ENCODE results near the gene TBC1D3E. TPM values are rescaled to one million over a fixed set of nuclear protein-coding genes. Genes with fewer than 3 reads are reported as not detected.
"Not testable (repeated sequence)": the region's sequence is repeated elsewhere in the genome, so short reads cannot be mapped to it uniquely, and the experiment has no call there.

The TBC1D3E gene
- not detected for total RNA-seq

DNA sequence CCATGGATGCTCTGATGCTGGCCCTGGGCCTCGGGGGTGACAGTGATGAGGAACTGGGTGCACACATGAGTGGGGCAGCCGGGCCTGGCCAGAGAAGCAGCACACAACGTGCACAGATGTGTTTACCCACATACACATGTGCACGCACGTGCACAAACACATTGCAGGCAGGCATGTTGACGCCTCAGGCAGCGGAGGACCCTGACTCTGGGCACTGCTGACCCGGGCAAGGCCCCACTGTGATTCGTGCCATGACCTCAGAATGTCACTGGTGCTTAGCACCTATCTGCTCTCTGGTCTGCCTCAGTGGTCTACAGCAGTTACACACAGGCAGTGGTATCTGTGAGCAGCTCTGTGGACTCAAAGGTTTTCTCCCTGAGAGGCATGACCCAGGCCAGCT is at the start of gene TBC1D3E:
TBC1D3E (plus strand) TSS at position 301 of the 400 bp plus-strand sequence. CDS start 1,545 bp downstream, outside the sequence.
- DNase-seq; H3K4me3 ChIP-seq; H3K27ac ChIP-seq; H3K36me3 ChIP-seq; H3K4me1 ChIP-seq; H3K27me3 ChIP-seq; intact Hi-C loops (cut with DNase I); H3K9me3 ChIP-seq: not testable (repeated sequence)
- WGBS, 2 donors = no CpG with 5 or more reads among the region's 9 CpGs

DNA sequence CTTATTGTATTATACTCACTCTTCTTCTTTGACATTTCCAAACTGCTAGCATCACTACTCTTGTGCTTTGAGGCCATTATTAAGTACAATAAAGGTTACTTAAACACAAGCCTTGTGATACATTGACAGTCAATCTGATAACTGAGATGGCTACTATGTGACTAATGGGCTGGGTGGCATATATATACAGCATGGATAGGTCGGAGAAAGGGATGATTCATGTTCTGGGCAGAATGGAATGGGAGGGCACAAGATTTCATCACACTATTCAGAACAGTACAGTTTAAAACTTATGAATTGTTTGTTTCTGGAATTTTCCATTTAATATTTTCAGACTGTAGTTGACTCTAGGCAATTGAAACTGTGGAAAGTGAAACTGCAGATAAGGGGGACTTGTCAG is 40.4 kb upstream of the TBC1D3E start:
- H3K4me1 ChIP-seq; H3K9me3 ChIP-seq; intact Hi-C loops (cut with DNase I); H3K4me3 ChIP-seq; DNase-seq; H3K27ac ChIP-seq; H3K36me3 ChIP-seq; H3K27me3 ChIP-seq: not testable (repeated sequence)
- no CpG with 5 or more reads among the region's 1 CpG for WGBS, 2 donors

DNA sequence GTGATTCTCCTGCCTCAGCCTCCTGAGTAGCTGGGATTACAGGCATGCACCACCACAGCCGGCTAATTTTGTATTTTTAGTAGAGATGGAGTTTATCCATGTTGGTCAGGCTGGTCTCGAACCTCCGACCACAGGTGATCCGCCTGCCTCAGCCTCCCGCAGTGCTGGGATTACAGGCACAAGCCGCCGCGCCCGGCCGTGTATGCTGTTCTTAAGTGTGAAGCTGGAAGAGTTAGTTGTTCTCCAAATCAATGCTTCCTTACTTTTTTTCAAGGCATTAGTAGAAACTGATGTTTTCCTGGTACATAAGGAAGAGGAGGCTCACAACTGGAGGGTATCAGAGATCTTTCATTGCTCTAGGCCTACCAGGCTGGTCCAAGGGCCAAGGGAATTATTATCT is 39.6 kb upstream of the TBC1D3E start:
- H3K9me3 ChIP-seq; intact Hi-C loops (cut with DNase I); DNase-seq; H3K27me3 ChIP-seq; H3K36me3 ChIP-seq; H3K4me1 ChIP-seq; H3K4me3 ChIP-seq: not testable (repeated sequence)
- peak overlapping the region in 1 of 4 donors; percentile 52 for H3K27ac ChIP-seq
- WGBS, 2 donors = no CpG with 5 or more reads among the region's 10 CpGs

DNA sequence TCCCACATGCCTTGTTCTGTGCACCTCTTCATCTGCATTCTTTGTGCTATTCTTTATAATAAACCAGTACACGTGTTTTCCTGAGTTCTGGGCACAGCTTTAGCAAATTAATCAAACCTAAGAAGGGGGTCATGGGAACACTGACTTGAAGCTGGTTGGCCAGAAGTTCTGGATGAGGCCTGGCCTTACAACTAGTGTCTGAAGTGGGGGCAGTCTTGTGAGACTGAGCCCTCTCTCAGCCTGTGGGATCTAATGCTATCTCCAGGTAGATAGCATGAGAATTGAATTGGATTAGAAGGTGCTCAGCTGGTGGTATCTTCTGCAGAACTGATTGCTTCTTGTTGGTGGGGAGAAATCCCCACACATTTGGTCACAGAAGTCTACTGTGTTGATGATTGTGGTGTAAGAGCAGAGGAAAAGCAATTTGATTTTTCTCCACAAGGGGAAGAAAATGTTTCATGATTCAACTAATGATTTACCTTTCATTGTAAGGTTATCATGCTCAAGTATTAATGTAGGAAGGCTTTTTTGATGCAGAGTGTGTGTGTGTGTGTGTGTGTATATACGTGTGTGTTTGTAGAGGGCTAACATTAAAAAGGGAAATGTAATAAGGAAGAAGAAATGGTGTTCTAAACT is 33.6 kb upstream of the TBC1D3E start:
- DNase-seq; H3K27ac ChIP-seq; H3K27me3 ChIP-seq; H3K9me3 ChIP-seq; intact Hi-C loops (cut with DNase I); H3K36me3 ChIP-seq; H3K4me1 ChIP-seq; H3K4me3 ChIP-seq: not testable (repeated sequence)
- WGBS, 2 donors = no CpG with 5 or more reads among the region's 2 CpGs

DNA sequence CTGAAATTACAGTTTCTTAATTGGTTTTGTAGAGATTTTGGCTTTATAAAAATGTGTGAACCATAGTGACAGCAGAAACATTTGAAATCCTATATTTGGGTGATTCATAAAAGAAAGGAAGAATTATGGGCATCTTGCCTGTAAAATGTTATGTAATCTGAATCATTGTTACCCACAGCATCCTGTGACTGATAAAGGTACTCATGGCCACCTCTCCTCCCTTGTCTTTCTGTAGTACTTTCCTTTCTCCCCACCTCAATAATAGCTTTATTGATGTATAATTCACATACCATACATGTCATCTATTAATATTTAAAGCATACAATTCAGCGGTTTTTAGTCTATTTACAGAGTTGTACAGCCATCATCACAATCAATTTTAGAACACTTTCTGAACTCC is 28.5 kb upstream of the TBC1D3E start:
- intact Hi-C loops (cut with DNase I); H3K36me3 ChIP-seq; H3K27me3 ChIP-seq; DNase-seq; H3K4me1 ChIP-seq; H3K4me3 ChIP-seq; H3K9me3 ChIP-seq; H3K27ac ChIP-seq: not testable (repeated sequence)
- no CpG with 5 or more reads among the region's 1 CpG for WGBS, 2 donors

DNA sequence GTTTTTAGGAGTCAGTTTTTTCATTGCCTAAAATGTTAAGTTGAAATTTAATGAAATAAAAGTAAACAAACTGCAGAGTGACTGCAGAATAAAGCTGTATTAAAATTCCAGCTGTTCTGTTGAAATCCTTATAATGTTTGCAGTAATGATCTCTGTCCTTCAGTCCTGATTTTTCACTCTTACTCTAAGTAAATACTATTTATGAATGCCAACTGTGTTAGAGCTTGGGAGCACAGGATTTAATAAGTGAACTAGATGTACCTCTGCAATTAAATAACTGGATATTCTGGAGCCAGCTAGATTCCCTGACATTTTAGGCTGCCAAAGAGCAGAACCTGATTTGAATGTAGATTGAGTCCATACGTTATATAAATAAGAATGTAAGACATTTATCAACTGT is 7.9 kb upstream of the TBC1D3E start:
- H3K4me1 ChIP-seq; intact Hi-C loops (cut with DNase I); DNase-seq; H3K36me3 ChIP-seq; H3K9me3 ChIP-seq; H3K27ac ChIP-seq; H3K27me3 ChIP-seq; H3K4me3 ChIP-seq: not testable (repeated sequence)
- no CpG with 5 or more reads among the region's 1 CpG for WGBS, 2 donors

DNA sequence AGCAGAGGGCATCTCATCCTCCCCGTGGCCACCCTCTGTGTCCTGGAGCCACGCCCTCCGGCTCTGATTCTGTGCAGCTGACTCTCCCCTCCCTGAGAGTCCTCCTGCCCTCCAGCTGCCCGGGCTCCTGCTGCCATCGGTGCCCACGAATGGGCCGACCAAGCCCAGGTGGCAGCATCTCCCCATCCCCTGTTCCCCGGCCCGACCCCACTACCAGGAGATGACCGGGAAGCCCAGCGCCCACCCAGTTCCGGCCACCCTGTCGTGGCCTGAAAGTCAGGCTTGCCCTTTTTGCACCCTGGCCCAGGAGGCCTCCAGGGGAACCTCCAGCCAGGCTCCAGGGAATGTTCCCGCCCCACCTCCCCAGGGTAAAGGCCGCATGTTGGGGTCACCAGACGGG is 7.1 kb downstream of the TBC1D3E start:
- H3K4me3 ChIP-seq; DNase-seq; H3K4me1 ChIP-seq; H3K27me3 ChIP-seq; H3K36me3 ChIP-seq; H3K27ac ChIP-seq; intact Hi-C loops (cut with DNase I); H3K9me3 ChIP-seq: not testable (repeated sequence)
- WGBS, 2 donors = no CpG with 5 or more reads among the region's 16 CpGs

Small RNAs within 50 kb of the gene (small RNA-seq; reads per million reads assigned to genes)
- 0 reads per million in 4 donors for gene RF00019
- 0 reads per million in 4 donors for gene RNA5SP526

Other genes with a start within 250 kb of the TBC1D3E start
- gene TBC1D3K, start 203.5 kb upstream of the TBC1D3E start, total RNA-seq = not detected
- gene TBC1D3L, start 138.9 kb upstream of the TBC1D3E start, total RNA-seq = 10 to 100 TPM in 3 of 4 donors, 1 to 10 TPM in 1; 9.5 to 20.7 (median 14.1) TPM
- gene TBC1D3D, start 124.0 kb upstream of the TBC1D3E start, total RNA-seq = under 1 TPM in 1 of 4 donors, not detected in 3; 0.57 TPM
- under 1 TPM in 1 of 4 donors, not detected in 3; 0.15 TPM for gene TBC1D3C, start 59.3 kb upstream of the TBC1D3E start, total RNA-seq
- gene TBC1D3, start 64.6 kb downstream of the TBC1D3E start, total RNA-seq = not detected
- gene MRPL45, start 169.2 kb downstream of the TBC1D3E start, total RNA-seq = 10 to 100 TPM; 21.3 to 33.0 (median 29.9) TPM
- gene GPR179, start 216.0 kb downstream of the TBC1D3E start, total RNA-seq = under 1 TPM in 1 of 4 donors, not detected in 3; under 0.01 TPM
- gene SOCS7, start 223.9 kb downstream of the TBC1D3E start, total RNA-seq = 10 to 100 TPM in 2 of 4 donors, 1 to 10 TPM in 2; 5.9 to 21.8 (median 15.0) TPM